NK-92 treated with Interleukin-12 subunit alpha and Interleukin-12 subunit beta, amount 100 ng/mL, for 24 hours (cell line): Measurements from ENCODE around the gene ZNF700.
"Not testable (repeated sequence)": the region's sequence is repeated elsewhere in the genome, so short reads cannot be mapped to it uniquely, and the experiment has no call there.

Source experiments
- DNase-seq: peaks from one replicate; lab custom pipeline; 2025; lab: John Stamatoyannopoulos, UW

Gene ZNF700

GRCh38 chr19:11989112-11989456 lies 64.2 kb downstream of the ZNF700 start:
- DNase-seq: no peak

DNA sequence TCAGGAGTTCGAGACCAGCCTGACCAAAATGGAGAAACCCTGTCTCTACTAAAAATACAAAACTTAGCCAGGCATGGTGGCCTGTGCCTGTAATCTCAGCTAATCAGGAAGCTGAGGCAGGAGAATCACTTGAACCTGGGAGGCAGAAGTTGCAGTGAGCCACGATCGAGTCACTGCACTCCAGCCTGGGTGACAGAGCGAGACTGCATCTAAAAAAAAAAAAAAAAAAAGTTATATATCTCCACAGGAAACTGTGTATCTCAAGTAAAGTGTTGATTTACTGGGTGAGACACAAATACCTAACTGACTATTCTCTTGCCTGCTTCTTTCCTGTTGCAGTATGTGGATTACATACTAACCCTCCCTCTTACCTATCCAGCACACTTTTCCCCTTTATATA lies 67.0 kb downstream of the ZNF700 start:
- not testable (repeated sequence) for DNase-seq

- DNase-seq: no peak
Measured at GRCh38 chr19:11995174-11995573, 70.3 kb downstream of the ZNF700 start.
